Endometrial microvascular endothelial cells (primary cell): ENCODE data around the gene ATP11A. TPM values are rescaled to one million over a fixed set of nuclear protein-coding genes. Genes with fewer than 3 reads are reported as not detected.
"Not testable (repeated sequence)": the region's sequence is repeated elsewhere in the genome, so short reads cannot be mapped to it uniquely, and the experiment has no call there.

ENCODE experiments used
- in situ Hi-C: cut with HindIII; loops from 2 replicates; pipeline ENCODE4 v1.10.0; 2017; ENCODE audit warnings: low sequenced_read_pairs, low pct_unique_long_range_greater_than_20kb; ENCODE audit errors: inconsistent ontology term
- total RNA-seq: library from RNA; depleted of rRNA; stranded (reverse); fragments of >200 nt; gene quantifications from one replicate; pipeline ENCODE4 v1.2.3, GENCODE V29; 2015; ENCODE audit errors: inconsistent ontology term

The ATP11A gene
- total RNA-seq, 1 donor from 2014 or later, result 45.8 TPM

GRCh38 chr13:112876305-112877000 is 186.6 kb downstream of the ATP11A start:
- in situ Hi-C loops, result no loop called here

- in situ Hi-C loops, result no loop called here
These were observed 187.2 kb downstream of the ATP11A start for GRCh38 chr13:112877066-112877465.

GRCh38 chr13:112877539-112877938 is 187.7 kb downstream of the ATP11A start:
- in situ Hi-C loops, result no loop called here

GRCh38 chr13:112877976-112878955 is 188.4 kb downstream of the ATP11A start:
- in situ Hi-C loops, result no loop called here

GRCh38 chr13:112879283-112879833 is 189.5 kb downstream of the ATP11A start:
- in situ Hi-C loops, result no loop called here

GRCh38 chr13:112880221-112880641 is 190.4 kb downstream of the ATP11A start:
- in situ Hi-C loops, result no loop called here

- in situ Hi-C loops, result no loop called here
These were observed 191.2 kb downstream of the ATP11A start for GRCh38 chr13:112880976-112881540.

GRCh38 chr13:112881656-112882554 is 192.1 kb downstream of the ATP11A start:
- in situ Hi-C loops, result no loop called here

- in situ Hi-C loops, result no loop called here
These were observed 192.8 kb downstream of the ATP11A start for GRCh38 chr13:112882555-112883024.

- in situ Hi-C loops, result no loop called here
These were observed 193.6 kb downstream of the ATP11A start for GRCh38 chr13:112883241-112883945.

GRCh38 chr13:112884700-112885099 is 194.9 kb downstream of the ATP11A start:
- in situ Hi-C loops, result not testable (repeated sequence)

- in situ Hi-C loops, result no loop called here
These were observed 195.5 kb downstream of the ATP11A start for GRCh38 chr13:112885242-112885781.

GRCh38 chr13:112885782-112886268 is 196.0 kb downstream of the ATP11A start:
- in situ Hi-C loops, result no loop called here

- in situ Hi-C loops, result no loop called here
These were observed 197.3 kb downstream of the ATP11A start for GRCh38 chr13:112887151-112887550.

GRCh38 chr13:112887557-112887991 is 197.7 kb downstream of the ATP11A start:
- in situ Hi-C loops, result no loop called here

- in situ Hi-C loops, result no loop called here
These were observed 198.6 kb downstream of the ATP11A start for GRCh38 chr13:112888238-112889111.
